Loucy (cell line): ENCODE results near the gene PPP1R1C.

Source experiments
- CTCF ChIP-seq: fragments of 200-600 bp; sonication (generic); conservative IDR thresholded peaks from 2 replicates; pipeline ENCODE4 v1.5.1; 2014; ENCODE audit warnings: mild to moderate bottlenecking, antibody characterized with exemption, low read length
- EZH2phosphoT487 ChIP-seq: fragments of 200-600 bp; IDR thresholded peaks from 2 replicates; pipeline ENCODE4 v1.6.1; 2018; ENCODE audit warnings: antibody characterized with exemption, mild to moderate bottlenecking, moderate library complexity, borderline replicate concordance

DNA sequence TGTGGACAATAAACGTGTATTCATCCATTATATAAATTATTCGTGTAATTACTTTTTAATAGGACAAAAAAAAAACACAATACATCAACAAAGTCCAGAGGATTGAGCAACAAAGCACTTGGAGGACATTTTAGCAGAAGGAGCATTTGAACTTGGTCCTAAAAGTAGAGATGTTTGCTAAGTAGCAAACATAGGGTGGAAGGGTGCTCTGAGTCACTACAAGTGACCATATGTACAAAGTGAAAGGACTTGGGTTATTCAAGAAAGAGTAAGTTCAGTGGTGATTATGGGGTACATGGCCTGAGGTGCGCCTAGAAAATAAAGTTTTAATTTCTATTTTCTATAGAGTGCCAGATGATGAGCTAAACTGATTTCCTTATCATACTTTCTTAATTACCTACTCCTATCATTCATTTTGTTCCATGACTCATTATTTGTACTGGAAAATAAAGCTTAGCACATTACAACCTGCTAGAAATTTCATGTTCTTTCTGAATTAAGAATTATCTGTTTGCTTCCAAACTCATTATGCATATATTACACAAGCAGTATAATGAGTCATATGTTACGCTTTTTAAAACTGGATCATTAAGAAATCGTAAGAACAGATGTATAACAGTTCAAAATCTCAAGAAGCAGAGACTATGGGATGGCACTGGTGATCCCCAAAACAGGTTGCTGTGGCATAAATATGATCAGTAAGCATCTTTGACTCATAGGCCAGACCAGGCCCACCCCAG is 13.1 kb upstream of the PPP1R1C start:
- no peak for TF ChIP-seq CTCF
- no peak for TF ChIP-seq EZH2phosphoT487
